Activated CD4-positive, alpha-beta T cell treated with anti-CD3 and anti-CD28 coated beads for 1 hour (primary cell): ENCODE data around the gene OIT3.
"Not testable (repeated sequence)": the region's sequence is repeated elsewhere in the genome, so short reads cannot be mapped to it uniquely, and the experiment has no call there.

Source experiments
- DNase-seq: peaks from one replicate; pipeline ENCODE4 v3.0.0-alpha.2; 2020

The OIT3 gene

DNA sequence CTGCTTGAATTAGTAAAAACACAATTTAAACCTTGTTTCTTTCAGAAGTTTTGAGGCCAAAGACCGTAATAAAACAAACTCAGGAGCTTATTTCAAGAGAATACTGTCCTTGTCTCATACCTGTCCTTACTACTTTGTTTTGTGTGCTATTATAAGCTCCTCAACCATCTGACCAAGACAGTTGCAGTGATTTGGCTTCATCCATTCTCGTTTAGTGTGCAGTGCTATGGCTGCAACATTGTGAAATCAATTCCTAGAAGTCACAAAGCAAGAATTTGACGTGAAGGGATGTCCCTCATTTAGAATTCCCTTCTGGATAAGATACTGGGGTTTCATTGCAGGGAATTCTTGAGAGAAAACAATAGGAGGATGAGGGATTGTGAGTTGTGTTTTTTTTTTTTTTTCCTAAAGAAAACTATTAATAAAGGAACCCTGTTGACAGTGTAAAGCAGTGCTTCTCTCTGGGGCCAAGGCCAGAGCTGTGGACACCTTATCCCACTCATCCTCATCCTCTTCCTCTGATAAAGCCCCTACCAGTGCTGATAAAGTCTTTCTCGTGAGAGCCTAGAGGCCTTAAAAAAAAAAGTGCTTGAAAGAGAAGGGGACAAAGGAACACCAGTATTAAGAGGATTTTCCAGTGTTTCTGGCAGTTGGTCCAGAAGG, at the start of gene OIT3:
Gene OIT3, plus strand, starts transcription at position 604 of the 663 bp plus-strand sequence. CDS start 60 bp downstream, outside the sequence.
- DNase-seq, result no peak

DNA sequence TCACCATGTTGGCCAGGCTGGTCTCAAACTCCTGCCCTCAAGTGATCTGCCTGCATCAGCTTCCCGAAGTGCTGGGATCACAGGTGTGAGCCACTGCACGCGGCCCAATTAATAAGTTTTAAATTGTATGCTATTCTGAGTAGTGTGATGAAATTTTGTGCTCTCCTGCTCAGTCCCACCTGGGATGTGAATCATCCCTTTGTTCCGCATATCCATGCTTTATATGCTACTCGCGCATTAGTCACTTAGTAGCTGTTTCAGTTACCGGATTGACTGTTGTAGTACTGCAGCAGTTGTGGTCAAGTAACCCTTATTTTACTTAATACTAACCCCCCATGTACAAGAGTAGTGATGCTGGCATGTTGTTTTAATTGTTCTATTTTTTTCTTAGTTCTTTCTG, 47.3 kb upstream of the OIT3 start:
- no peak for DNase-seq

DNA sequence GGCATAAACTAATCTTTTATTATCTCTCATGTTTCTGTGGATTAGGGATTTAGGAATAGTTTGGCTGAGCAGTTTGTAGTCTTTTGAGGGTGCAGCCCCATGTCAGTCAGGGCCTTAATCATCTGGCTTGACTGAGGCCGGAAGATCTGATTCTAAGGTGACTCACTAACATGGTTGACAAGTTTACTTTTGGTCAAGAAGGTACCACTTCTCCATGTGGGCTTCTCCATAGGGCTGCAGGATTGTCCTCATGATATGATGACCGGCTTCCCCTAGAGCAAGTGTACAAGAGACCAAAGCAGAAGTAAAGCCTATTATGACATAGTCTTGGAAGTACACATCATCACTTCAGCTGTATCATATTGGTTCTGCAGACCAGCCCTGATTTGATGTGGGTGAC, 45.9 kb upstream of the OIT3 start:
- no peak for DNase-seq

DNA sequence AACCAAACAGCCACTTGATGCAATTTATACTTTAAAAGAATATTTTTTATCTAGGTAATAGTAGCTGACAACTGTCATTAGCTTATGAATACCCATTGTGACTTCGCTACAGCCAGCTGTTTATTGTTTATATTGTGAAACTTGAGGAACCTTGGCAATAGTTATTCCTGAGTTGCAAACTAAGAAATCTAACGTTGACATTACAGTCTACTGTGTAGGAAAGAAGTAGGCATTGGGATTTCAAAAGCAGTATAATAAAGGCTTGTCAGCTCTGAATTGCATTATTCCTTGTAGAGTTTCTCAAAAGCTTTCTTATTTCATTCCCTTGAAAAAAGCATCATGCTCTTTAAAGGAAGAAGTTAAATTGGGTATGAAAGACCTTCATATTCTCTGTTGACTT, 42.7 kb upstream of the OIT3 start:
- no peak for DNase-seq

DNA sequence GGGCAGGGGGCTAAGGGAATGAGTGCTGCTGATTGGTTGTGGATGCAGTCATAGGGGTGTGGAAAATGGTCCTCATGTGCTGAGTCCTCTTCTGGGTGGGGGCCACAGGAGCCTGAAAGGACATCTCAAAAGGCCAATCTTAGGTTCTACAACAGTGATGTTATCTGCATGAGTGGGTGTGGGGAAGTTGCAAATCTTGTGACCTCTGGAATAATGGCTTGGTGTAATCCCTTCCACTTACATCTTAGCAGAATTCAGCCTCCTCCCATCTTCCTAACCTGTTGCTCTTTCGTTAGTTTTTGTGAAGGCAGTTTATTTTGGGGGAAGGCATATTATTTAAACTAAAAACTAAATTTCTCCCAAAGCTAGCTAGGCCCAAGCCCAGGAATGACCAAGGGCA, 42.0 kb upstream of the OIT3 start:
- no peak for DNase-seq

DNA sequence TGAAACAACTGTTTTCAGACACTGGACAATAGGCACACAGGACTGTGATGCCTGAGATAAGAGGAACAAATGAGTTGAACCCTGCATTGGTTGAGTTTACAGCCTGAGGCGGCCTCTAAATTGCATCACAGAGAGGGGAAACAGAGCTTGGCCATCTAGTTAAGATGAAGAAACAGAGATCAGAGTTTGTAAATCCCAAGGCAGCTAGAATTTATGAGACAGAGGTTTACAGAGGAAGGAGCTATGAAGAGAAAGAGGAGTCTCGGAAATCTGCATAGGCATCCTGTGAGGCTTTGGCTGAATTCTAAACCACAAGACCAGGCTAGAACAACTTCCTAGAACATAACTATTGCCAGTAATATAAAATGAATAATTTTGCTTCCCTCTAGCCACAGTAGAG, 41.0 kb upstream of the OIT3 start:
- DNase-seq, result no peak

DNA sequence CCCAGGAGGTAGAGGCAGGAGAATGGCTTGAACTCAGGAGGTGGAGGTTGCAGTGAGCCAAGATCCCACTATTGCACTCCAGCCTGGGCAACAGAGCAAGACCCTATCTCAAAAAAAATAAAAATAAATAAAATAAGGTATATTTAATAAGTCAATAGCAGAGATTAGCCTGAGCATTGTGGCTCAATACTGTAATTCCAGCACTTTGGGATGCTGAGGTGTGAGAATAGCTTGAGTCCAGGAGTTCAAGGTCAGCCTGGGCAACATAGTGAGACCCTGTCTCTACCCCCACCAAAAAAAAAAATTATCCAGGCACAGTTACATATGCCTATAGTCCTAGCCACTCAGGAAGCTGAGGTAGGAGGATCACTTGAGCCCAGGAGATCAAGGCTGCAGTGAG, 38.4 kb upstream of the OIT3 start:
- no peak for DNase-seq

DNA sequence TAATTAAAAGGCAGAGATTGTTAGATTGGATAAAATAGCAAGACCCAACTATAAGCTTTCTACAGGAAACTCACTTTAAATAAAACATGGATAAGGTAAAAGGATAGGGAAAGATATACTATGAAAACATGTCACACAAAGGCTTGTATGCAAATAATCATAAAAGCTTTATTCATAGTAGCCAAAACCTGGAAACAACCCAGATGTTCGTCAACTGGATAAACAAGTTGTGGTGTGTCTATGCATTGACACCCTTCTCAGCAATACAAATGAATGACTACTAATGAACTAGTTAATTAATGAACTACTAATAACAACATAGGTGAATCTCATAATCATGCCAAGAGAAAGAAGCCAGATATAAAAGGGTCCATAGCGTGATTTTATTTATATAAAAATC, 37.7 kb upstream of the OIT3 start:
- no peak for DNase-seq

DNA sequence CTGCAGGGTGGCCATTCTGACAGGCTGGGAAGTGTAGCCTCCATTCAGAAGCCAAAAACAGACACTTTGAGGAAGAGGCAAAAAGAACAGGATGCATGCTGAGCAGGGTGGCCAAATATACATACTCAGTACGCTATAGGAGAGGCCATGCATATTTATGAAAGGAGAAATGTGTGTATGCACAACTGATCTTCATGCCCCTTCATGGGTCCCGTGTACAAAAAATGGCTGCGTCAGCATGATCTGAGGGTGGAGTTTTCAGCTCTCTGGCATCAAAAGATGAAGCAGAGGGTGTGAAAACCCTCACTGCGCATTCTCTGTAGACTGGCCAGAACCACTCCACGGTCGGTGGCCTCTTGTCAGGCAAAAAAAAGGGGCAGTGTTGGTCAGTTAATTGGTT, 35.5 kb upstream of the OIT3 start:
- no peak for DNase-seq

DNA sequence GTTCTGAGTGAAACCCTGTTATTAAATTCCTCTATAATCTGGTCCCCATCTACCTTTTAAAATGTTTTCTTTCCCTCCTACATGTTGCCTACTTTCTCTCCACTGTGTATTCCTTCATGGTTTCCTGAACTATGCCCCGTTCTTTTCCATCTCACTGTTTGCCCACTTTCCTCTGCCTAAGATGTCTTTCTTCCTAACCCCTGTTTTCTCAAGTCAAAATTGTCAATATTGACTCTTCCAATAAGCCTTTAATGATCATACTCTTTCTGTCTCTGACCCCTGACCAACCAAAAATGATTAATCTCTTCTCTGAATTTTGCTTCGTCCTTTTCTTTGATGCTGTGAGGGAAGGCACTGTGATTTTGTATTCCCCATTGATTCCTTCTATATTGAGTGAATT, 30.6 kb upstream of the OIT3 start:
- DNase-seq, result no peak

DNA sequence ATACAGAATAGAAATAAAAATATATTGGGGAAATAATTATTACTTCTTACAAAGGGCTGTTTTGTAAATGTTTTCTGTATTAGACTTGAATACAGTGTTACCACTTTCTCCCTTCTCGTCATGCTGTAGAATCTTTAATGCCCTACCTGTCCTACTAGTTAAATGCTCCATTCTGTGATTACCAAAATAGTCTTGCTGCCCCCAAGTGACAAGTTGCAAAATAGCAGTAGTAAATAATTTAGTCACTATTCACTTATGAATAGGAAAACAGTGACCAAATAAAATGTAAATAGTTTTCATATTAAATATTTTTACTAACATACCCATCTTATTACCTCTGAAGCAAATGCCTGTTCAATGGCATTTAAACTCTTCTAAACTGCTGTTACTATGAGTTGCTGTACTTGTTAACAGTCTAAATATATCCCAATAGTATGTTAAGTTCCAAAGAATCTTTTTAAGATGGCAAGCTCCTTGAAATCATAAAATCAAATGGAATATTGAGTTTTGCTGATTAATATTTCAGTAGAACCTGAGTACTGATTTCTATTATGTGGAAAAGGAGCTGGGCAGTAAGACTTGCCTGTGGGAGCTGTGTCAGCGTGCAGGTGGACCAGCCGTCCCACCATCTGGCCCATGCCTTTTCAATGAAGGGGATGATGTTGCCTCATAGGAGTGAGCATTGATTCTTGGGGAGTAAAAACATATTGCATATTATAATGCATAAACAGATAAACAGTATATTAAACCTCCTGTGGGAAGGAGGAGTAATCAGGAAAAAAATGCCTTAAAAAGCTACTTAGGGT, 18.1 kb upstream of the OIT3 start:
- DNase-seq, result no peak

DNA sequence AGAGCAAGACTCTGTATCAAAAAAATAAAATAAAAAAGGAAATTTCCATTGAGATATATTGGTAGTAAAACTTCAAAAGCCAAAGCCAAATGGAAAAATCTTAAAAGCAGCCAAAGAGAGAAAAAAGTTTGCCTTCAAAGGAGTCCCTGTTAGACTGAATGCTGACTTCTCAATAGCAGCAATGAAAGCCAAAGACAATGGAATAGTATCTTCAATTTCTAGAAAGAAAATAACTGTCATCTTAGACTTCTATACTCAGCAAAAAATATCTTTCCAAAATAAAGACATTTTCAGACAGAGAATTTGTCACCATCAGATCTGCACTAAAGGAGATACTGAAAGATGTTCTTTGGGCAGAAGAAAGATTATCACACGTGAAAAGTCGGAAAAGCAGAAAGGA, 14.3 kb upstream of the OIT3 start:
- DNase-seq, result no peak

DNA sequence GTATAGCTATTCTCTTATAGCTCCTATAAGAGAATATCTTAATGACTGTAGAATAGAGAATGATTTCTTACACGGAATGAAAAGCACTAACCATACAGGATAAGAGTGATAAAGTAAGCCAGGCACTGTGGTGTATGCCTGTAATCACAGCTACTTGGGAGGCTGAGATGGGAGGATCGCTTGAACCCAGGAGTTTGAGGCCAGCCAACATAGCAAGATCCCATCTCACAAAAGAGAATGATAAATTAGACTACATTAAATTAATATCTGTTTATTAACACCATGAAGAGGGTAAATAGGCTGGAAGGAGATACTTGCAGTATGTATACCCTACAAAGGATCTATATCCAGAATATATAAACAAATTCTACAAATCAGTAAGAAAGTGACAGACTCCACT, 12.2 kb upstream of the OIT3 start:
- no peak for DNase-seq

DNA sequence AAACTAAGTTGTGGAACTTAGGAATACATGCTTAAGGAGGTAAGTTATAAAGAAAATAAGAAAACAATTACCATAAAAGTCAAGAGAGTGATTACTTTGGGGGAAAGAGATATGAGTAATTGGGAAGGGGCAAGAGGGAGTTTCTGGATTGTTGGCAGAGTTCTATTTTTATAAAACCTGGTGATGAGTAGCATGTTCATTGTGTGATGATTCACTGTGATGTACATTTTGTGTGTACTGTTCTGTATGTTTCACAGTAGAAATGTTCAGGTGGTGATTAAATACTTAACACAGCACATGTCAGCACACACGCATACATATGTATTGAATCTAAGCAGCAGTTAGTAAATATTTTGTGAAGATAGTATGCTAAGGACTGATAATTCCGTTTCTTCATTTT, 9.7 kb upstream of the OIT3 start:
- no peak for DNase-seq

DNA sequence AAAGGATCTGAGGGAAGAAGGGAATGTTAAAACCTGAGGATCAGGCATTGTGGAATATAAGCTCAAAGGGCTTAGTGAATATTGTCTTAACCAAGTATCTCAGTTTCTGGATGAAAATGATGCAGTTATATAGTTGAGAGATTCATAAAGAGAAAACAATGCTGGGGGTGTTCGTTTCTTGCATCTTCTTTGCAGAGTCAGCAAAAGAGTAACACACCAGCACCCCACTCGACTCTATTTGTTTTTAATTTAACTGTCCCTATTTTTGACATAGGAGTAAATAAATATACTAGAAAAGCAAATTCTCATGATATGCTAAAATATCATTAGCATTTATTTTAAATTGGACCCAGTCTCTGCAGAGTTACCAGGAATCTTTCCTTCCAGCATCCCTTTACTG, 7.6 kb upstream of the OIT3 start:
- no peak for DNase-seq

DNA sequence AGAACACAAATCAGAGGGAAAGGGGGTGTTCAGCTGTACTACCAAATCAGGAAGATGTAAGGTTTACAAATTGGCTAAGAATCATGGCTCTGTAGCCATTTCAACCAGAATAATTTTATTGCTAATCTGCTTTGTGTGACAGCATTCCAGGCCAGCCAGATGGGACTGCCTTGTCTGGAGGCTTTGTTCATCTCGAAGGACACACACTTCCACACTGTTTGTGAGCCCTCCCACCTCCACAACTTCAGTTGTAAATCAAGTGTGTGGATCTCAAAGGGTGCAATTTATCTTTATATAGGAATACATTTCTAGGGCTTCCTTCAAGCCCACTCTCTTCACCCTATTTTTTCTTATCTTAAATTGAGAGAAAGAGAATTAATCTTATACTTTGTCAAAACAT, 6.9 kb upstream of the OIT3 start:
- no peak for DNase-seq

DNA sequence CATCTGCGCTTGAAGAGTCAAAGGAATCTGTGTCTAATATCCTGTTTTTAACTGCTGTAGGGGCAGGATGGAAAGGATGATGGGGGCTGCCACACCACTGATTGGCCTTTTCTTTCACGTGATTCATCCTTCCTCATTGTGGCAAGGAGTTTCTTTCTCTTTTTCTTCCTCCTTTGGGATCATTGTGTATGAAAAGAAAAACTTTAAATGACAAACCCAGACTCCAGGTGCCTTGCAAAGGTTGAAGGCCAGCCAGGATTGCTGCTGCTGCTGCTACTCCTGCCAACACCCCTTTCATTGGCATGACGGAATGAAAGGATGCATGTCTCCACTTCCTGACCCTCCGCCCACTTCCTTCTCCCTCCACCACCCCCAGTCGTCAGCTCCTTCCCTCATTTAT, 6.5 kb upstream of the OIT3 start:
- DNase-seq, result no peak

DNA sequence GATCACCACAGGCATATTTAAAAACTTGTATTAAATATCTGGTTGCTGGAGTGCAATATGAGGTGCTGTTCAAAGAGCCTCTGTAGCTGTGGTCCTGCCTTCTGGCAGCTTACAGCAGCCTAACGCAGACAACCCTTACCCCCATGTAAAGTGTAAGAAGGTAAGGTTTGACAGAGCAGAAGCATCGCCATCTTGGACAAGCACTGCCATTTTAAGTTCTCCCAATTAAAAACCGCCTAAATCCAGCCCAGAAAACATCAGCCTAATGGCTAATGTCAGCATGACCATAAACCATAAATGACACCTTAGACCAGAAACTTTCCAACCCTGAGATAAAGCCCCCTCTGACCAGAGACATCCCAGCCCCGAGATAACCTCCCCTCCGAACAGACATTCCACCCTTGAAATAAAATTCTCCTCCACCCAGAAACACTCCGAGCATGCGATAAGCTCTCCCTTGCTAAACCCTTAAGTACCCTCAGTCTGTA, 5.3 kb upstream of the OIT3 start:
- no peak for DNase-seq

DNA sequence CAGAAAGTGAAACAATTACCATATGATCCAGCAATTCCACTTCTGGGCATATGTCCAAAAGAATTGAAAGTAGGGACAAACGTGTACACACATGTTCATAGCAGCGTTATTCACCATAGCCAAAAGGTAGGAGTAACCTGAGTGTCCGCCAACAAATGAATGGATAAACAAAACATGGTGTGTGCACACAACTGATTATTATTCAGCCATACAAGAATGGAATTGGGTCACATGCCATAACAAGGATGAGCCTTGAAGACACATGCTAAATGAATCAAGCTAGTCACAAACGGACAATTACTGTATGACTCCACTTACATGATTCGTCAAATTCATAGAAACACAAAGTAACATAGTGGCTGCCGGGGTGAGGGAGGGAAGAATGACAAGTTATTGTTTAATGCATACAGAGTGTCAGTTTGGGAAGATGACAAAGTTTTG, 4.1 kb upstream of the OIT3 start:
- no peak for DNase-seq

DNA sequence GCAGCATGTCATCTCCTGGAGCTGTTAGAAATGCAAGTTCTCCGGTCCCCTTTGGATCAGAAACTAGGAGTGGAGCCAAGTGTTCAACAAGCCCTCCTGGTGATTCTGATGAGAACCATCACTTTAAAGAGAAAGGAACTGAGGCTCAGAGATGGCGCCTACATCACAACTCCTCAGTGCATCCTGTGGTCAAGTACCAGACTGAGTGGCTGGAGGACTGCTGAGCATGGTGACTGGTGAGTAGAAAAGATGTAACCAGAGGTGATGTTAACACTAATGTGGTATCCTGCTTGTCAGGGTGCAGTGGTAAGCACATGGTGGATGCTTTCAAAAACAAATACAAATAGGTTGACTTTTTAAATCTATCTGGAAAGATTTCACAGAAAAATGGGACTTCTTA, 3.5 kb upstream of the OIT3 start:
- DNase-seq, result no peak

DNA sequence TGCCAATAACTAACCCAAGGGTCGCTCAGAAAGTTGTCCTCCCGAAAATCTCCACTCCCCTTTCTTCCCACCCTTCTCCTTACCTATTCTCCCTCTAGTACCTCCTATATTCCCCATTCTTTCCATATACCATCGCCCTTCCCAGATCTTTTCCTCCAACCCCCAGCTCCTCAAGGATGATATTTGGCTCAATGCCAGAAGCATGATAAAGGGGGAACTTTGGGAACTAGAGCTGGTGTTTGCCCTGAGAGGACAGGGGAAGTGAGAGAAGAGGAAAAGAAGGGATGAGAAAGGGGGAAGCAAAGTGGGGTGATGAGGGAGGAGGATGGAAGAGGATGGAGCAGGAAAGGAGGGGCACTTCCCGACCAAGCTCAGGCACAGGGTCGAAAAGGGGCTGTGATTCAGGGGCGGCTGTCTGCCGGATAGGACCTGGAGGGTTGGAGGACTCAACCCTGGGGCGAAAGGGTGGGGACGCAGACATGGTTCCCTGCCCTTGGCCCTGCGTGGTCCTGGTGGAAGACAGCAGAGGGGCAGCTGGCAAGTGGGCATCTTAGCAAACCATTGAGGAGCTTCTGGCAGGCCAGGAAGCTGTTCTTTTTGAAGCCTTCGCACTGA, 1.8 kb downstream of the OIT3 start:
- DNase-seq, result no peak

DNA sequence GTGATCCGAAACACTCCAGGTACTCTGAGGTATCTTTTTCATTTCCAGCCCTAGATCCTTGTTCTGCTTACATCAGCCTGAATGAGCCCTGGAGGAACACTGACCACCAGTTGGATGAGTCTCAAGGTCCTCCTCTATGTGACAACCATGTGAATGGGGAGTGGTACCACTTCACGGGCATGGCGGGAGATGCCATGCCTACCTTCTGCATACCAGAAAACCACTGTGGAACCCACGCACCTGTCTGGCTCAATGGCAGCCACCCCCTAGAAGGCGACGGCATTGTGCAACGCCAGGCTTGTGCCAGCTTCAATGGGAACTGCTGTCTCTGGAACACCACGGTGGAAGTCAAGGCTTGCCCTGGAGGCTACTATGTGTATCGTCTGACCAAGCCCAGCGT, 5.1 kb downstream of the OIT3 start:
- no peak for DNase-seq

DNA sequence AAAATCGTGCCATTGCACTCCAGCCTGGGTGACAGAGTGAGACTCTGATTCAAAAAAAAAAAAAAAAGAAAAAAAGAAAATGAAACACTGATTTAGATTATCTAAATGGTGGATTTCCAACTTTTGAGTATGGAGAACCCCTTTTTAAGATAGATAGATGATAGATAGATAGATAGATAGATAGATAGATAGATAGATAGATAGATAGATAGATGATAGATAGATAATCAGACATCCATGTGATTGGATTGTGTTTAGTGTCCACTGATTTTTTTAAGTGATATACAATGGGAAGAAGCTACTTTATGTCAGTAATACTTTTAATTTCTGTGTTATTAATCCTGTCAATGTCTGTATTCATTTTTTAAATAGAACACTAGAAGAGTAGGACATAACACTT, 6.0 kb downstream of the OIT3 start:
- DNase-seq, result no peak

DNA sequence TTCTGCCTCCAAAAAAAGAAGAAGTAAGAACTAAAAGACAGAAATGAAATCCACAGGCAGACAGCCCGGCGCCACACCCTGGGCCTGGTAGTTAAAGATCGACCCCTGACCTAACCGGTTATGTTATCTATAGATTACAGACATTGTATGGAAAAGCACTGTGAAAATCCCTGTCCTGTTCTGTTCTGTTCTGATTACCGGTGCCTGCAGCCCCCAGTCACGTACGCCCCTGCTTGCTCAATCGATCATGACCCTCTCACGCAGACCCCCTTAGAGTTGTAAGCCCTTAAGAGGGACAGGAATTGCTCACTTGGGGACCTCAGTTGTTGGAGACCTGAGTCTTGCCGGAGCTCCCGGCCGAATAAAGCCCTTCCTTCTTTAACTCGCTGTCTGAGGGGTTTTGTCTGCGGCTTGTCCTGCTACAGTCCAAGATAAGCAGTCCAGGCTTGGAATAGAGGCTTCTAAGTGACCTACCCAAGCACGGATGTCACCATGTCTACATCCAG, 10.5 kb downstream of the OIT3 start:
- not testable (repeated sequence) for DNase-seq
